Measurements from ENCODE around the gene FIGNL1.

Gene FIGNL1

DNA sequence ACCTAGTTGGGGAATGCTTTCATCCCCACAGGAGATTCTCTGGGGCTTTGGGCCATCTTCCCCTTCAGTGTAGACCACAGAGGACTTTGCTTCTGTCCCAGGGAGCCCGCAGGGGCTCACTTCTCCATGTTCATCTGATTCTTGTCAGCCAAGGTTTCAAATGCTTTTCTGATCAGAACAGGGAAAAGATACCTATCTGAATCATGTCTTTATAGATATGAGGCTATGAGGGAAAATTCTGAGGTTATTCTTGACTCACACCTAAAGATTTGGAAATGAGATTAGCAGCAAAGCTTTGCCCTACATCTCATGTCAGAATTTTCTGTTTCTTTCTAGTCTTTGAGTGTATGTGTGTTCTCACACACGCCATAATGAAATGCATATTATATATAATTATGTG is 53.3 kb downstream of the FIGNL1 start:
- Mint-ChIP-seq H3K36me3 (ENCODE audit: insufficient read depth) (peaks cover 84% of the 10 kb centered on the region), H3K27me3 (no peaks in the 10 kb centered on the region), H3K27ac (peak overlapping the region; percentile 87 to 95), H3K9me3 (no peaks in the 10 kb centered on the region), H3K4me3 (peak overlapping the region; percentile 55 to 67), H3K4me1 (ENCODE audit: low read depth in 2 of 2) (peaks cover 59 to 64% of the 10 kb centered on the region in 2 donors)
- ATAC-seq (replicated peaks) (peak; percentile 61), DNase-seq (no peak)

DNA sequence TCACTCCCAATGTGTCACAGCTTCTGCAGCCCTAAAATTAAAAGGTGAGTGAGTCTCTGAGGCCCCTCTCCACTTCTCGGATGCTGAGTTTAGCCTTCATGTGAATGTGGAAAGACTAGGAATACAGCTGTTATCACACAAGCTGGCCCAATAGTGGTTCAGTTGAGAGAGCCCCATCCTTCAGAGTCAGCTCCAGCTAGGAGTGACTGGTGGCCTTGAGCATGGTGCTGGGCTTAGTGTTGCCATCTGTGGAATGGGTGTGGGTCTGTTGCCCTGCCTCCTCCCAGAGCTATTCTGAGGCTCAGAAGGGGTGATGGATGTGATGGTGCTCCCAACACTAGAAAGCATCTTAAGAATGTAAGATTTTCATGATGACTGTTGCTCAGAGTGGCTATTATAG is 55.8 kb downstream of the FIGNL1 start:
- Mint-ChIP-seq H3K9me3 (no peaks in the 10 kb centered on the region), H3K27ac (peak overlapping the region; percentile 93 to 94), H3K27me3 (no peaks in the 10 kb centered on the region), H3K36me3 (ENCODE audit: insufficient read depth) (peaks cover 85% of the 10 kb centered on the region), H3K4me1 (ENCODE audit: low read depth in 2 of 2) (peaks cover 75% of the 10 kb centered on the region in 2 donors), H3K4me3 (peak overlapping the region in 1 of 2 donors; percentile 82)
- ATAC-seq (replicated peaks) (no peak), DNase-seq (no peak)

All from effector memory CD8-positive, alpha-beta T cell (primary cell).